ENCODE measurements around the gene SPNS3. TPM values are rescaled to one million over a fixed set of nuclear protein-coding genes. Genes with fewer than 3 reads are reported as not detected.

SPNS3 gene
- total and polyA plus RNA-seq, 2 donors (not counting 1 experiment from before 2014, with no cell fraction given), result 0.44 to 0.52 TPM

DNA sequence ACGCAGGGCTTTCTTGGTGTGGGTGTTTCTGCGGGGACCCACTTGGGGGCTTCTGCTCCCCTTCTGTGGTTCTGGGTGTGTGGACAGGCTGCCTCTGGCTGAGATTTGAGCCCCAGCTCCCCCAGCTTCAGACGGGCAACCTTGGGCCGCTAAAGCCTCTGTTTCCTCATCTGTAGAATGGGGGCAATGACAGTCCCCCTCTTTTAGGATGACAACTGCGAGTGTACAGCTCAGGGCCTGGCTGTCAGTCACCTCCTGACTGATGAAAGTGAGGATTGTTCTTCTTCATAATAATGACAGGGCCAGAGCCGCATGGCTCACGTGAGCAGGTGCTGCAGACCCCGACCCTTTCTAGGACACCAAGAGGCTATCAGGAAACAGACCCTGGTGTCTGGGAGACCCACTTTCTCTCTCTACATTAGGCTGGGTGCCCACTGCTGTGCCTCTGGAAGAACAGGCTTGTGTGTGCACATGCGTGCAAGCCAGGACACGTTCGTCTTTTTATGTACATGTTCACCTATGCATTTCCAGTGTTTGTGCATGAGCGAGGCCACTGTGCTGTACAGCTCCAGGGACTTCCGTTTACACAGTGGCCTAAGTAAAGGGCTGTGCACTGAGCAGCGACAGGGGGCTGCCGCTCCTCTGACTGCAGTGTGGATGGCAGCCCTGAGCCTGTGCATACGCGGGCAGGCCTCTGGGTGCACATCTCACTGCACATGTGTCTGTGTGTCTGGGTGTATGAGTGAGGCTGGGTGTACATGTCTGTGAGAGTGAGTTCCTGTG is 4.6 kb downstream of the SPNS3 start:
- Histone ChIP-seq H3K9ac (ENCODE audit: low read length) (no peak overlapping the region), H3K27ac (ENCODE audit: low read length in 2 of 2) (no peak overlapping the region), H3K4me2 (replicated peaks; ENCODE audit: low read depth, low read length, poor library complexity, severe bottlenecking) (no peak overlapping the region), H3K4me1 (ENCODE audit: control insufficient read depth in 2 of 2, insufficient read depth in 2 of 2, low read length in 2 of 2) (peaks cover 9 to 14% of the 10 kb centered on the region in 2 donors), H3K27me3 (replicated peaks in 1 of 4; ENCODE audit: control extremely low read depth in 1 of 4, control insufficient read depth in 3 of 4, insufficient read depth in 4 of 4, low read length in 3 of 4) (peaks cover 0 to 10% (median 0%) of the 10 kb centered on the region in 4 experiments), H3K9me3 (ENCODE audit: control extremely low read depth in 1 of 3, control insufficient read depth in 2 of 3, insufficient read depth in 1 of 3, low read length in 2 of 3) (no peaks in the 10 kb centered on the region), H4K20me1 (ENCODE audit: control insufficient read depth, insufficient read depth, low read length, poor library complexity, severe bottlenecking) (no peaks in the 10 kb centered on the region), H3K79me2 (ENCODE audit: control insufficient read depth, insufficient read depth, low read length) (no peaks in the 10 kb centered on the region), H3K4me3 (ENCODE audit: control extremely low read depth in 1 of 5, extremely low read depth in 1 of 5, insufficient read depth in 1 of 5, low read depth in 2 of 5, low read length in 4 of 5) (no peak overlapping the region), H3K36me3 (replicated peaks in 1 of 2; ENCODE audit: control extremely low read depth in 1 of 2, control insufficient read depth in 1 of 2, extremely low read depth in 1 of 2, insufficient read depth in 2 of 2, low read length in 1 of 2) (no peaks in the 10 kb centered on the region), H2AFZ (ENCODE audit: insufficient read depth, low read depth, low read length, poor library complexity, severe bottlenecking) (no peak overlapping the region)
- intact Hi-C loops (cut with micrococcal nuclease), result no loop called here
- TF ChIP-seq, protein P1, sequence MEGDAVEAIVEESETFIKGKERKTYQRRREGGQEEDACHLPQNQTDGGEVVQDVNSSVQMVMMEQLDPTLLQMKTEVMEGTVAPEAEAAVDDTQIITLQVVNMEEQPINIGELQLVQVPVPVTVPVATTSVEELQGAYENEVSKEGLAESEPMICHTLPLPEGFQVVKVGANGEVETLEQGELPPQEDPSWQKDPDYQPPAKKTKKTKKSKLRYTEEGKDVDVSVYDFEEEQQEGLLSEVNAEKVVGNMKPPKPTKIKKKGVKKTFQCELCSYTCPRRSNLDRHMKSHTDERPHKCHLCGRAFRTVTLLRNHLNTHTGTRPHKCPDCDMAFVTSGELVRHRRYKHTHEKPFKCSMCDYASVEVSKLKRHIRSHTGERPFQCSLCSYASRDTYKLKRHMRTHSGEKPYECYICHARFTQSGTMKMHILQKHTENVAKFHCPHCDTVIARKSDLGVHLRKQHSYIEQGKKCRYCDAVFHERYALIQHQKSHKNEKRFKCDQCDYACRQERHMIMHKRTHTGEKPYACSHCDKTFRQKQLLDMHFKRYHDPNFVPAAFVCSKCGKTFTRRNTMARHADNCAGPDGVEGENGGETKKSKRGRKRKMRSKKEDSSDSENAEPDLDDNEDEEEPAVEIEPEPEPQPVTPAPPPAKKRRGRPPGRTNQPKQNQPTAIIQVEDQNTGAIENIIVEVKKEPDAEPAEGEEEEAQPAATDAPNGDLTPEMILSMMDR (IDR thresholded peaks at IDR 0.05), result no peak
- TF ChIP-seq EZH2 (IDR thresholded peaks at IDR 0.05; ENCODE audit: borderline replicate concordance, insufficient read depth, low read depth, low read length, poor library complexity, severe bottlenecking), result no peak
- Mint-ChIP-seq H3K9me3 (ENCODE audit: insufficient read depth) (no peaks in the 10 kb centered on the region), H3K27me3 (no peaks in the 10 kb centered on the region), H3K4me3 (no peak overlapping the region), H3K27ac (no peak overlapping the region), H3K4me1 (peaks cover 16% of the 10 kb centered on the region)
- DNase-seq, result no peak
- WGBS (ENCODE audit: insufficient coverage), result 89% methylated on average over 17 of the region's 17 CpGs
- ATAC-seq (ENCODE audit: low read depth), result no peak
- CTCF ChIA-PET, result no interaction called here
- POLR2A ChIA-PET, result no interaction called here

DNA sequence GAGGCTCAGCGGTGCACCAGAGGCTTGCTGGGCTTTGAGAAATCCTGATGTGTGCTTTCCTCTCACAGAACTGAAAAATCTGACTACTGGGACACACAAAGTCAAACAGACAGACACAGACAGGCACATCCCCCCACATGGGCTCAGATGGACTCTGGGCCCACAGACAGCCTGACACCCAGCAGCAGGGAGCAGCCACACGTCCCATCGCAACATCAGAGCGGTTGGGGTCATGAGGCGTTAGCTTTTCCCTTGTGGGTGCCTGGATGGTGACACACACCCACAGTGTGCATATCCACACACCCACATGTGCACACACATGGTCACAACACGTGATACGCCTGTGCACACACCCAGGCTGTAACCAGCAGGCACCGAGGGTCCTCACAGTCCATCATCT is 6.3 kb downstream of the SPNS3 start:
- no peak for ATAC-seq (ENCODE audit: low read depth)
- intact Hi-C loops (cut with micrococcal nuclease), result no loop called here
- no peaks in the 10 kb centered on the region for H3K9me3 ChIP-seq (ENCODE audit: control extremely low read depth in 1 of 3, control insufficient read depth in 2 of 3, insufficient read depth in 1 of 3, low read length in 2 of 3)
- no peak overlapping the region for H3K27ac Mint-ChIP-seq
- no peak overlapping the region for H2AFZ ChIP-seq (ENCODE audit: insufficient read depth, low read depth, low read length, poor library complexity, severe bottlenecking)
- no peaks in the 10 kb centered on the region for H3K9me3 Mint-ChIP-seq (ENCODE audit: insufficient read depth)
- peaks cover 7% of the 10 kb centered on the region for H3K4me1 Mint-ChIP-seq
- H3K4me3 Mint-ChIP-seq, result no peak overlapping the region
- POLR2A ChIA-PET, result no interaction called here
- no peak overlapping the region for H3K4me2 ChIP-seq (replicated peaks; ENCODE audit: low read depth, low read length, poor library complexity, severe bottlenecking)
- no peaks in the 10 kb centered on the region for H3K79me2 ChIP-seq (ENCODE audit: control insufficient read depth, insufficient read depth, low read length)
- no peaks in the 10 kb centered on the region for H3K36me3 ChIP-seq (replicated peaks in 1 of 2; ENCODE audit: control extremely low read depth in 1 of 2, control insufficient read depth in 1 of 2, extremely low read depth in 1 of 2, insufficient read depth in 2 of 2, low read length in 1 of 2)
- H3K4me3 ChIP-seq (ENCODE audit: control extremely low read depth in 1 of 5, extremely low read depth in 1 of 5, insufficient read depth in 1 of 5, low read depth in 2 of 5, low read length in 4 of 5), result no peak overlapping the region
- no peaks in the 10 kb centered on the region for H4K20me1 ChIP-seq (ENCODE audit: control insufficient read depth, insufficient read depth, low read length, poor library complexity, severe bottlenecking)
- H3K4me1 ChIP-seq (ENCODE audit: control insufficient read depth in 2 of 2, insufficient read depth in 2 of 2, low read length in 2 of 2), result peaks cover 0 to 5% of the 10 kb centered on the region in 2 donors
- peaks cover 0 to 7% (median 0%) of the 10 kb centered on the region in 4 experiments for H3K27me3 ChIP-seq (replicated peaks in 1 of 4; ENCODE audit: control extremely low read depth in 1 of 4, control insufficient read depth in 3 of 4, insufficient read depth in 4 of 4, low read length in 3 of 4)
- H3K27ac ChIP-seq (ENCODE audit: low read length in 2 of 2), result no peak overlapping the region
- CTCF ChIA-PET, result no interaction called here
- DNase-seq, result no peak
- no peaks in the 10 kb centered on the region for H3K27me3 Mint-ChIP-seq
- TF ChIP-seq, protein P1 (IDR thresholded peaks at IDR 0.05), result no peak
- no peak for TF ChIP-seq EZH2 (IDR thresholded peaks at IDR 0.05; ENCODE audit: borderline replicate concordance, insufficient read depth, low read depth, low read length, poor library complexity, severe bottlenecking)
- H3K9ac ChIP-seq (ENCODE audit: low read length), result no peak overlapping the region
- 87% methylated on average over 8 of the region's 8 CpGs for WGBS (ENCODE audit: insufficient coverage)

All from B cell (primary cell).